Stimulated activated CD8-positive, alpha-beta memory T cell treated with anti-CD3 and anti-CD28 coated beads, Interleukin-4, amount 100 ng/mL, for 48 hours (primary cell): ENCODE measurements around the gene CAPN11.
A peak's percentile ranks its signal among the peaks of the same experiment; 100 is the strongest.
"Not testable (repeated sequence)": the region's sequence is repeated elsewhere in the genome, so short reads cannot be mapped to it uniquely, and the experiment has no call there.

Experiments used
- DNase-seq: peaks from one replicate; pipeline ENCODE4 v3.0.0-alpha.2; 2020

CAPN11 gene

DNA sequence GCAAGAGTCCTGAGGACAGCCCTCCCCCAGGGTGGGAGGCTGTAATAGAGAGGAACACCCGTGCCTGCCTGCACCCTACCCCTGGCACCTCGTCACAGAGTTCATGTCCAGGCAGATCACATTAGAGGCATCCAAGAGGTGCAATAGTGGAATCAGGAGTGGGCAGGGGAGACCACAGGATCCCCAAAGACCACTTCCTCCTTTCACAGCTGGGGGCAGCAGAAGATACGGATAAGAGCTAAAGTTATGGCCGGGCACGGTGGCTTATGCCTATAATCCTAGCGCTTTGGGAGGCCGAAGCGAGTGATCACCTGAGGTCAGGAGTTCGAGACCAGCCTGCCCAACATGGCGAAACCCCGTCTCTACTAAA lies 1.5 kb upstream of the CAPN11 start:
- DNase-seq: no peak

- DNase-seq: peak; percentile 42
Measured at GRCh38 chr6:44161997-44162338, 3.3 kb downstream of the CAPN11 start.

DNA sequence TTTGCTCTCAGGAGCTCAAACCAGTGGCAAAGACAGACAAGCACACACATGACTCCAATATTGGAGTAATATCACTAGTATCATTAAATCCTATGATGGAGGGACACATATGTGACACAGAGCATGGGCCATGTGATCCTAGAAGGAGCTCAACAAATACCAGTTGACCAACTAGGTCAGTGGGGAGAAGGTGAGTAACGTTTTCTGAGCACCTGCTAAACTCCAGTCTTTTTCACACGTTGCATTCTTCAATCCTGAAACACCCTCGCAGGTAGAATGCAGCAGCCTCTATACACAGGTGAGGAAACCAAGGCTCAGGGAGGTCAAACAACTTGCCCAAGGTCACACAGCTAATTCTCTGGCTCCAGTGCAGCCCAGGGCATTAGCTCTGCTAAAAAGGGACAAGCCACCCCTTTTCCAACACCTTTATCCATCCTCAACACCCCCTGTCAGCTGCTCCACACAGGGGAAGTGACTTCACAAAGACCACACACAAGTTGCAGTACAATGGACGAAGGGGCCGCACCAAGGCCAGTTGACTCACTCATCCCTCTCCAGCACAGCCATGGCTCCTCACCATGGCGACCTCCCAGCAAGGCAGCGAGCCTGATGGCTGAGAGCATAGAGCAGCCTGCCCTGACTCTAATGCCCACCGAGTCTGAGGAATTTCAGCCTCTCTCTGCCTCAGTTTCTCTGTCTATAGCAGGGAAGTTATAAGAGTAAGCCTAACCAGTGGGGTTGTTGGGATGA lies 4.4 kb downstream of the CAPN11 start:
- DNase-seq: no peak

DNA sequence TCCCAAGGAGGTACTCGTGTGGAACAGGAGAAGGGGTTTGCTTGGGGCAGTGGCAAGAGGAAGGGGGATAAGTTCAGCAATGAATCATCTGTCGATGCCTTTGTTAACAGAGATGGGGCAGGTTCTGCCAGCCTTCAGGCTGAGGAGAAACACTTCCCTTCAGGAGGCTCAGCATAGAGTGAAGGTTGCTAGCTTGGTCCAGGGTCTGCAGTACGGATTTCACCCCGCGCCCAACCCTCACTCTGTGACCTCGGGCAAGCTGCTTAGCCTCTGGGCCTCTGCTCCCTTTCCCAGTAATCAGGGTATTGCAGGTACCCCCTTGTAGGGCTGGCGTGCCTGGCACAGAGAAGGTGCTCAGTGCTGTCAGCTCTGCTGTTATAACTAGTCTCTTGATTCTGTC lies 7.5 kb downstream of the CAPN11 start:
- no peak for DNase-seq

DNA sequence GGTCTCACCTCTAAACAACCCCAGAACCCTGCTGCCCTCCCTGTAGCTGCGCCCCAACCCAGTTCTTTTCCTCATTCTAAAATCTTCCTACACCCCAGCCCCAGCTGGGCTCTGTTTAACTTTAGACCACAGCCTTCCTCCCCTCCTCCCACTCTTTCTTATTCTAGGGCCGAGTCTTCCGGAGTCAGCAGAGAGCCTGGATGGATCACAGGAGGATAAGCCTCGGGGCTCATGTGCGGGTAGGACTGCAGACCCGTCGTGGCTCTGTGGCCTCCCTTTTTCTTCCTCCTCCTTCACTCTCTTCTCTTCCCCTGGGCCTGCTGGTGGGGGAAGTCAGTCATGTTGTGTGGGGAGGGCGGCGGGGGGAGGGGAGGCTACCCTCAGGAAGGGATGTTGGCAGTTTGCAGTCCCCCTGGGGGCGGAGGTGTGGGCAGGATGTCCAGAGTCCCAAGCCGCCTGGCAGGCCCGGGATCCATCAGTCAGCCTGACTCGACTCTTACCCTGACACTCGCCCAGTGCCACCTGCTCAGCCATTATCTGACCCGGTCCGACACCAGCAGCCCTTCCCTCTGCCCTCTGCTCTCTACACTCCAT lies 8.1 kb downstream of the CAPN11 start:
- no peak for DNase-seq

DNA sequence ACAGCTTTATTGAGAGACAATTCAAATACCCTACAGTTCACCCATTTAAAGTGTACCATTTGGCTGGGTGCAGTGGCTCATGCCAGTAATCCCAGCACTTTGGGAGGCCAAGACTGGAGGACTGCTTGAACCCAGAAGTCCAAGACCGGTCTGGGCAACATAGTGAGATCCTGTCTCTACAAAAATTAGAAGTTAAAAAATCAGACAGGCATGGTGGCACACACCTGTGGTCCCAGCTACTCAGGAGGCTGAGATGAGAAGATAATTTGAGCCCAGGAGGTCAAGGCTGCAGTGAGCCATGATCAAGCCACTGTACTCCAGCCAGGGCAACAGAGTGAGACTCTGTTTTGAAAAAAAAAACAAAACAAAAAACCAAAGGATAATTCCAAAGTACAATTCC lies 8.9 kb downstream of the CAPN11 start:
- DNase-seq: no peak

- no peak for DNase-seq
Measured at GRCh38 chr6:44169154-44169553, 10.5 kb downstream of the CAPN11 start.

- no peak for DNase-seq
Measured at GRCh38 chr6:44169886-44170570, 11.4 kb downstream of the CAPN11 start.

- DNase-seq: no peak
Measured at GRCh38 chr6:44171899-44172546, 13.4 kb downstream of the CAPN11 start.

GRCh38 chr6:44172731-44173500 lies 14.3 kb downstream of the CAPN11 start:
- peak; percentile 92 for DNase-seq

DNA sequence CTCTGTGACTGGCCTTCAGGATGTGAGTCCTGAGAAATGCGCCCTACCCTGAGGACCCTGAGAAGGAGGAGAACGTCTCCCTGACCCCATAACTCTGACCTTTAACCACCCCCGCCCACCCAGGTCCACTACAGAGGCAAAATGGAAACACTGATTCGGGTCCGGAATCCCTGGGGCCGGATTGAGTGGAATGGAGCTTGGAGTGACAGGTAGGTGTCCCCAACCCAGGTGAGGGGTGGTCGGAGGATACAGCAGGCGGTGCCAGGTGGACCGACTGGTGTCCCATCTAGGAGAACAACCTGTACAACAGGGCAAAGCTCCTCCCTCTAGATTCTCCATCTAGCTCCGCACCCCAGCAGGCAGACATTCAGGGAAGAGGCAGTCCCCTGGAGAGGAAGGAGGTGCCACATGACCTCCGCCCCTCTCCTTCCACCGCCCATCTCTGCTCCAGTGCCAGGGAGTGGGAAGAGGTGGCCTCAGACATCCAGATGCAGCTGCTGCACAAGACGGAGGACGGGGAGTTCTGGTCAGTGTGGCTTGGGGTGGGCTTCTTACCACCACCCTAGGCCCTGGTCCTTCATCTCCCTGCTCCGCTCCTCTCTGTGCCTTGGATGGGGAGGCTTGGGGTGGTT lies 17.6 kb downstream of the CAPN11 start:
- DNase-seq: no peak

DNA sequence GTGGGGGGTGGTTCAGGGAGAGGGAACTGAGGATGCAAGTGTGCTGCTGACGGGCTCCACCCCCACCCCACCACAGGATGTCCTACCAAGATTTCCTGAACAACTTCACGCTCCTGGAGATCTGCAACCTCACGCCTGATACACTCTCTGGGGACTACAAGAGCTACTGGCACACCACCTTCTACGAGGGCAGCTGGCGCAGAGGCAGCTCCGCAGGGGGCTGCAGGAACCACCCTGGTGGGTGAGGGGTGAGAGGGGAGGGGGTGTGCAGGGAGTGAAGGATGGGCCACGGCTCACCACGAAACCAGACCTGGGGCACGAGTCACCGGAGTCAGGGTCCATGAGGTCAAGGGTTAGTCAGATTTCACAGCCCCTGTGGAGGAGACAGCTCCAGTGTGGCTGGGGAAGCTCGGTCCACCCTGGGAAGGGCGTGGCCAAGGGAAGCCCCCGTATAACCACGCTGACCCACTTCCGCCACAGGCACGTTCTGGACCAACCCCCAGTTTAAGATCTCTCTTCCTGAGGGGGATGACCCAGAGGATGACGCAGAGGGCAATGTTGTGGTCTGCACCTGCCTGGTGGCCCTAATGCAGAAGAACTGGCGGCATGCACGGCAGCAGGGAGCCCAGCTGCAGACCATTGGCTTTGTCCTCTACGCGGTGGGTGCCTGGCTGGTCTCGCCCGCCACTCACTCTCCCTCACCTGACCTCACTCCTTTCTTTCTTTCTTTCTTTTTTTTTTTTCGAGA lies 18.3 kb downstream of the CAPN11 start:
- peak; percentile 63 for DNase-seq

DNA sequence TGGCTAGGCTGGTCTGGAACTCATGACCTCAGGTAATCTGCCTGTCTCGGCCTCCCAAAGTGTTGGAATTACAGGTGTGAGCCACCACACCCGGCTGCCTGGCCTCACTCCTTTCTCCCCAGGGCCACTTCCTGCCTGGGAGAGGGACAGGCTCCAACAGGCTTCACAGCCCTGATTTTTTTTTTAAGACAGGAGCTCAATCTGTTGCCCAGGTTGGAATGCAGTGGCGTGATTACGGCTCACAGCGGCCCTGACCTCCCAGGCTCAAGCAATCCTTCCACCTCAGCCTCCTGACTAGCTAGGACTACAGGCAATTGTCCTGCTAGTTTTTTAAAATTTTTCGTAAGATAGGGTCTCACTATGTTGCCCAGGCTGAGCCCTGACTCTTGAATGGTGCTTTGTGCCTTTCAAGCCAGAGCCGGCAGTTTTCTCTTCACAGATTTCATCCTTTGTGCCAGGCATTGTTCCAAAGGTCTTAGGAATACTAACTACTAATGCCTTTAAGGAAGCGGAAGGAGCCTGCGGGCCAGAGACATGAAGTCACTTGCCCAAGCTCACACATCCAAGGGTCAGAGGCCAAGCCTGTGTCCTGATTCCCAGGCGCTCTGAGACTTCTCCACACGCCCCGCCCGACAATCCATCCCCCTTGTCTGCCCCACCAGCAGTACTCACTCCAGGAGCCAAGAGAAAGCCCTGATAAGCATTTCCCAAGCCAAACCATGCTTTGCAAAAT lies 19.2 kb downstream of the CAPN11 start:
- DNase-seq: no peak

- DNase-seq: no peak
Measured at GRCh38 chr6:44178424-44179071, 19.9 kb downstream of the CAPN11 start.

GRCh38 chr6:44179072-44179536 lies 20.5 kb downstream of the CAPN11 start:
- DNase-seq: no peak

GRCh38 chr6:44179648-44180047 lies 21.0 kb downstream of the CAPN11 start:
- no peak for DNase-seq

DNA sequence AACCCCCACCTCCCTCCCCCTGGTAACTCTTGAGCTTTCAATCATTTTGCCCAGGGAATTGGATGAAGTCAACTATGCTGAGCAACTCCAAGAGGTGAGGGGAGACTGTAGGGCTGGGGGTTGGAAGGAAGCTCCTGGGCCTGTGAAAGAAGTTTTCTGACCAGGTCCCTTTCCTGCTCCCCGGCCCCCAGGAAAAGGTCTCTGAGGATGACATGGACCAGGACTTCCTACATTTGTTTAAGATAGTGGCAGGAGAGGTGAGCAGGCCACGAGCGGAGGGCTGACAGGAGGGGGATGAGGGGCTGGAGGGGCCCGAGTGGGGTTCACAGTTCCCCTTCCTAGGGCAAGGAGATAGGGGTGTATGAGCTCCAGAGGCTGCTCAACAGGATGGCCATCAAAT lies 21.8 kb downstream of the CAPN11 start:
- no peak for DNase-seq

DNA sequence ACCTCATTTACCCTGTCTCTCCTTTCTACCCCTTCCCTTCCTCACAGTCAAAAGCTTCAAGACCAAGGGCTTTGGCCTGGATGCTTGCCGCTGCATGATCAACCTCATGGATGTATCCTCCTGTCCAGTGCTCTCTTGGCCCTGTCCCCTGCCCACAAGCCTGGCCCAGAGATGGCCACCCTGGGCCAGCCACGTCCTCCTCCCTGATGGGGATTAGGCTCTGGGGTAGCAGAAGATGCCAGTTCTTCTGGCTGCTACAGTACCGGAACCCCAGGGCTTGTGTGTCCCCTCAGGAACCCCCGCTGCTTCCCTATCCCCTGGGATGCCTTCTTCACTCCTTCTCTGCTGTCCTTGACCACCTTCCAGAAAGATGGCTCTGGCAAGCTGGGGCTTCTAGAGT lies 22.3 kb downstream of the CAPN11 start:
- no peak for DNase-seq

- DNase-seq: not testable (repeated sequence)
Measured at GRCh38 chr6:44181784-44182183, 23.2 kb downstream of the CAPN11 start.

DNA sequence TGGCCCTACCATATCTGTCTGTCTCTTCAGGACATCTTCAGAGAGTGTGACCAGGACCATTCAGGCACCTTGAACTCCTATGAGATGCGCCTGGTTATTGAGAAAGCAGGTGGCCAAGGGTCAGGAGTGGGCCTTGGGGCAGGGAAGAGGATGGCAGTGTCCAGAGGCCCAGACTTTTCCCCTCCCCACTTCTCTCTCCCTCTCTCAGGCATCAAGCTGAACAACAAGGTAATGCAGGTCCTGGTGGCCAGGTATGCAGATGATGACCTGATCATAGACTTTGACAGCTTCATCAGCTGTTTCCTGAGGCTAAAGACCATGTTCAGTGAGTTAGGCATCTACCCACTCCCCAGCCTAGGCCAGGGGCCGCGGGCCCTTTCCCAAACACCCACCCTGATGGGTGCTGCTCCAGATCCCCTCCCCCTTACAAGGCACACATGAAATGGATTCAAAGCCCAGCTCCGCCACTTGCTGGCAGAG lies 24.3 kb downstream of the CAPN11 start:
- no peak for DNase-seq
